Measurements from ENCODE around the gene NPDC1. TPM values are rescaled to one million over a fixed set of nuclear protein-coding genes. Genes with fewer than 3 reads are reported as not detected.

Gene NPDC1
- total RNA-seq, 1 donor from 2014 or later, result 47.7 TPM

DNA sequence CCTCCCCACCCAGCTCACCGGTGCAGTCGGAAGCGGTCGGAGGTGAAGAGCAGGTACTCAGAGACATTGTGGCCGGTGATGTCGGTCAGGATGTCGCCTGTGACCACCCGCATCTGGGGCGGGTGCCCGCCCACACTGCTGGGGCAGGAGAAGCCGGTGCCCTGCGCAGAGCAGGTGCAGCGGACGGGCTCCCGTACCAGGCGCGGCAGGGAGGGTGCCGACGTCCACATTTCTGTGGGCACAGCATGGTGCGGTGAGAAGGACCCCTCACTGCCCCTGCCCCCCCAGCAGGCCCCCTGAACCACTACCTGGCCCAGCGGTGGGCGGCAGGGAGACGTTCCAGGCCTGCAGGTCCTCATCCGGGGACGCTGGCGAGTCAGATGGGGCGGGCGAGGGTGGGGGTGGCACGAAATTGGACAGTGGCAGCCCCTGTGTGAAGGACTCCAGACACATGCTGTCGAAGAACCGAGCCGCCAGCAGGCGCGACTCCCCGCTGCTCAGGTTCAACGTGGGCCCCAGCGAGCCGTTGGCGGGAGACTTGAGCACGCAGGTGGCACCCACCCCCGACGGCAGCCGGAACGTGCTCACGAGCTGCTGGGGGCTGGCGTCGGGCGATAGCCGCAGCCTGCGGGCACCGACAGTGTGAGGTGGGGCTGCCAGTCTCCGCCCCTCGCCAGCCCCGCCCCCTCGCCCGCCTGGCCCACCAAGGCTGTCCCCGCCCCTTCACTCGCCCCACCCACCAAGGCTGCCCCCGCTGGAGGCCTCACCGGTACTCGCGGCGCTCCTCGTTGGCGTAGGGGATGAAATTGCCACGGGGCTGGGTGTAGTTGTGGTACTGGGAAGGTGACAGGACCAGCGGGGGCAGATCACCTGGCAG lies 33.0 kb downstream of the NPDC1 start:
- no peak for DNase-seq (ENCODE audit: low read depth)
- TF ChIP-seq, protein P1, sequence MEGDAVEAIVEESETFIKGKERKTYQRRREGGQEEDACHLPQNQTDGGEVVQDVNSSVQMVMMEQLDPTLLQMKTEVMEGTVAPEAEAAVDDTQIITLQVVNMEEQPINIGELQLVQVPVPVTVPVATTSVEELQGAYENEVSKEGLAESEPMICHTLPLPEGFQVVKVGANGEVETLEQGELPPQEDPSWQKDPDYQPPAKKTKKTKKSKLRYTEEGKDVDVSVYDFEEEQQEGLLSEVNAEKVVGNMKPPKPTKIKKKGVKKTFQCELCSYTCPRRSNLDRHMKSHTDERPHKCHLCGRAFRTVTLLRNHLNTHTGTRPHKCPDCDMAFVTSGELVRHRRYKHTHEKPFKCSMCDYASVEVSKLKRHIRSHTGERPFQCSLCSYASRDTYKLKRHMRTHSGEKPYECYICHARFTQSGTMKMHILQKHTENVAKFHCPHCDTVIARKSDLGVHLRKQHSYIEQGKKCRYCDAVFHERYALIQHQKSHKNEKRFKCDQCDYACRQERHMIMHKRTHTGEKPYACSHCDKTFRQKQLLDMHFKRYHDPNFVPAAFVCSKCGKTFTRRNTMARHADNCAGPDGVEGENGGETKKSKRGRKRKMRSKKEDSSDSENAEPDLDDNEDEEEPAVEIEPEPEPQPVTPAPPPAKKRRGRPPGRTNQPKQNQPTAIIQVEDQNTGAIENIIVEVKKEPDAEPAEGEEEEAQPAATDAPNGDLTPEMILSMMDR (conservative IDR thresholded peaks at IDR 0.05; ENCODE audit: low read depth, low read length), result no peak

DNA sequence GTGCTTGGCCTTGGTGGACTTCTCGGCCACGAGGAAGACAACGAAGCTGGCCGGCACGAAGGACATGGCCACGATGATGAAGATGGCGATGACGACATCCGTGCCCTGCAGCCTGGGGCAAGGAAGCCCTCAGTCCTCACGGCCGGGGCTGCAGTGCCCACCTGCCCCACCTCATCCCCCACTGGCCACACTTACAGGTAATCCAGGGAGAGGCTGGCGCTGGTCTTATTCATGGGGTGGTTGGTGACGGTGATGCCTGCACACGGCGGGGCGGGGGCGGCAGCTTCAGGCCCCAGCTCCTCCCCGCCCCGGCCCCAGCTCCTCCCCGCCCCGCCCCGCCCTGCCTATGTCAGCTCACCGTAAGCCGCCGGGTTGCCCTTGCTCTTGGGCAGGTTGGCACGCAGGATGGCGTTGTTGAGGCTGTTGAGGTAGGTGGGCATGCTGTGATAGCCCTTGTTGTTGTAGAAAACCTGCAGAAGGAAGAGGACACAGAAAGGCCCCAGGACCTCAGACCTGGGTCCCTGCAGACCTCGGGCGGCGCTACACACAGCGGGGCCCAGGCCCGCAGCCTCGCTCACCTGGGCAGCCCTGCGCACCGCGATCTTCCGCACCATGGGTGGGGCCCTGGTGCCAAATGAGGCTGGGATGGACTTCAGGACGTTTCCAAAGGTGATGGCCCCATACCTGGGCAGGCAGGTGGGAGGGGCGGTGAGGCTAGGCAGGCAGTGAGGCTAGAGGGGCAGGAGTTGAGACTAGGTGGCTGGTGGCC lies 33.9 kb downstream of the NPDC1 start:
- TF ChIP-seq, protein P1 (conservative IDR thresholded peaks at IDR 0.05; ENCODE audit: low read depth, low read length), result no peak
- H3K4me3 ChIP-seq (ENCODE audit: low read depth, low read length), result no peak overlapping the region
- DNase-seq (ENCODE audit: low read depth), result no peak

More for the DNA sequence above, 33.0 kb downstream of the NPDC1 start:
- no peak overlapping the region for H3K4me3 ChIP-seq (ENCODE audit: low read depth, low read length)

DNA sequence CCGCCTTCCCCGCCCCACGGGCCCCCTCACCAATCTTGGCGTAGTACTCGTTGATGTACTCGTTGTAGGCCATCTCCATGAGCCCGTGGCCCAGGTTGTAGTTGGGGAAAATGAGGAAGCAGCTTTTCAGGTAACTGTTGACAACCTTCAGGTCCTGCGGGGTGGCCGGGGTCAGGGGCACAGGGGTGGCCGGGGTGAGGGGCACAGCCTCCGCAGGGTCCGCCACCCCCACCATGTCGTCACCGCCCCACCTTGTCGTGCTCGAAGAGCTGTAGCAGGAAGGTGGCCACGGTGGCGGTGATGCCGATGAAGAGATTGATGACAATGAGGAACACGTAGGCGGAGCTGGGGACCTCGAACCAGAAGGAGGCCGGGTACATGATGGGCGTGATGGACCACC lies 34.8 kb downstream of the NPDC1 start:
- no peak overlapping the region for H3K4me3 ChIP-seq (ENCODE audit: low read depth, low read length)
- TF ChIP-seq, protein P1 (conservative IDR thresholded peaks at IDR 0.05; ENCODE audit: low read depth, low read length), result no peak
- DNase-seq (ENCODE audit: low read depth), result no peak

DNA sequence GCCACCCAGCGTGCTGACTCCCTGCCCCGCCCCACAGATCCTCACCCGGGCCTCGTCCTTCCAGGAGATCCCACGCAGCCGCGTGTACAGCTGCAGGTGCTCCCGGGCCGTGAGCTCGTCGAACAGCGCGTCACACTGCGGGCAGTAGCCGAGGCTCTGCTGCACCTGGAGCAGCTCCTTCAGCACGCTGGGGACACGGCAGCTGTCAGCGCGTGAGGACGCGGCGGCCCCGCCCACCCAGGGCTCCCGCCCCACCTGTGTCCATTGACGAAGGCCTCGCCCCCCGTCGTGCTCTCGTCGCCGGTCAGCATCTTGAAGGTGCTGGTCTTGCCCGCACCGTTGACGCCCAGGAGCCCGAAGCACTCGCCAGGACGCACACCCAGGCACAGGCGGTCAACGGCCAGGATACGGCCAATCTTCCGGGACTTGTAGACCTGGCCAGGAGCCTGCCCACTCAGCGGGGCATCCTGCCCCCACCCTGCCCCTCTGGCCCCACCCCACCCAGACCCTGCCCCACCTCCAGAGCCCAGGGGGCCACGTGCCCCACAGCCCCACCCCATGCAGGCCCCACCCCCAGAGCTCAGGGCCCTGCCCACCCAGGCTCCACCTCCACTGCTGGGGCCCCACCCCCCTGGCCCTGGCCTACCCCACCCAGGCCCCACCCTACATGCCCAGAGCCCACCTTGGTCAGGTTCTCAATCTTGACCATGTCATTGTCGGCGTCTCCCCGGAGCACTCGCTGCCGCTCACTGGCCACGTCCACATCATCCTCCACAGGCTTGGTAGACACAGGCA lies 35.8 kb downstream of the NPDC1 start:
- TF ChIP-seq, protein P1 (conservative IDR thresholded peaks at IDR 0.05; ENCODE audit: low read depth, low read length), result no peak
- DNase-seq (ENCODE audit: low read depth), result no peak
- H3K4me3 ChIP-seq (ENCODE audit: low read depth, low read length), result no peak overlapping the region

DNA sequence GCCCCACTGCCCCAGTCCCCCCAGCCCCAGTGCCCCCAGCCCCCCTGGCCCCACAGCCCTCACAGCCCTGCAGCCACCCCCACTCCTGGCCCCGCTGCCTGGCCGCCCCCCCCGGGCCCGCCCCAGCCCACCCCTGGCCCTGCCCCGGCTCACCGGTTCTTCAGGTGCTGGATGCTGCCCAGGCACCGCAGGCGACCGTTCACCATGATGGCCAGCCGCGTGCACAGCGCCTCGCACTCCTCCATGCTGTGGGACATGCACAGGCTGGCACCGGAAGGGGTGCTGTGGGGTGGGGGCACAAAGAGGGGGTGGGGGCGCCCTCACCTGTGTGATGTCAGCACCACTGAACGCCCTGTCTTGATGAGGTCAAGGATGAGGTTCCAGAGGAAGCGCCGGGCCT lies 36.8 kb downstream of the NPDC1 start:
- no peak for DNase-seq (ENCODE audit: low read depth)
- TF ChIP-seq, protein P1 (conservative IDR thresholded peaks at IDR 0.05; ENCODE audit: low read depth, low read length), result no peak
- H3K4me3 ChIP-seq (ENCODE audit: low read depth, low read length), result no peak overlapping the region

DNA sequence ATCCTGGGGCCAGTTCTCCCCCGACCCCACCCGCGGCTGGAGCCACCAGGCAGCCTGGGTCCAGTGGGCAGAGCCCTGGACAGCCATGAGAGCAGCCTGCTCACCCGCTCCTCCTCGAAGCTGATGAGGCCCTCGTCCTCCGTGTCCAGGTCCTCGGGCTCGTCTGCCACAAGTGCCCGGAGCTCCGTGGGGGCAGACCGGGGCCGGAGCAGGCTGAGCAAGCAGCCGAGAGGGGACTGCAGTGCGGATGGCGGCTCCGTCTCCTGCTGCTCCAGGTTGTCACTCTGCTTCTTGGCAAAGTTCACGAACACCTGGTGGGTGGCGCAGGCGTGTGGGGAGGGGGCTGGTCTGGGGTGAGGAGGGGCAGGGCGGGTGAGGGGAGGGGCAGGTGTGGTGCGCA lies 37.7 kb downstream of the NPDC1 start:
- no peak overlapping the region for H3K4me3 ChIP-seq (ENCODE audit: low read depth, low read length)
- no peak for DNase-seq (ENCODE audit: low read depth)
- TF ChIP-seq, protein P1 (conservative IDR thresholded peaks at IDR 0.05; ENCODE audit: low read depth, low read length), result no peak
